C4-2B (cell line): ENCODE data around the gene KLK12.

ENCODE experiments used
- CTCF ChIP-seq: fragments of 450-650 bp; conservative IDR thresholded peaks from 2 replicates; pipeline ENCODE4 v1.5.1; 2017; ENCODE audit warnings: mild to moderate bottlenecking
- ZFX ChIP-seq: fragments of 450-650 bp; IDR thresholded peaks from 2 replicates; pipeline ENCODE4 v1.6.1; 2017

- TF ChIP-seq CTCF: no peak
- no peak for TF ChIP-seq ZFX
Measured at GRCh38 chr19:51027873-51028272, 6.9 kb downstream of the KLK12 start.
